HK-2 (cell line): Measurements from ENCODE around the gene CENPP.
"Not testable (repeated sequence)": the region's sequence is repeated elsewhere in the genome, so short reads cannot be mapped to it uniquely, and the experiment has no call there.

Source experiments
- DNase-seq: peaks from one replicate; pipeline ENCODE4 v3.0.0-alpha.2; 2018; ENCODE audit not compliant: unreplicated experiment

The CENPP gene

GRCh38 chr9:92616199-92616641, 290.5 kb downstream of the CENPP start:
- DNase-seq, result no peak

DNA sequence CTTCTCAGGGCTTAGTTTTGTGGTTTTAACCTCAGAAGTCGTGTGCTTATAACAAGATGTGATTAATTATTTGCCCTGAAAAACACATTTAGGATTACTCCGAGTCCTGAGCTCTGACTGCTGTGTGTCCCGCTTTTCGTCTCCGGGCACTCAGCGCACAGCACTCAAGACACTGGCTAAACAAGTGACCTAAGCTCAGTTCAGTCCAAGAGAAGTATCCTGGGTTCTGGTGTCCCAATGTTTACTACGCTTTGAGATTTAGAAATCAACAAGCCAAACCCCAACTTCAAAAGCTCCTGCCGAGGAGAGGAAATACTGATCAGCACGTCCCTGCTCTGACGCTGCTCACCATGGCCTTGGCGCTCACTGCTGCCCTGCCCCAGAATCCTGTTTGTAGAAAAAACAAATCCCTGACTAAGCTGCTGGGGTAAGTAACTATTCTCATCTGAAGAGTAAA, 290.9 kb downstream of the CENPP start:
- DNase-seq, result no peak

DNA sequence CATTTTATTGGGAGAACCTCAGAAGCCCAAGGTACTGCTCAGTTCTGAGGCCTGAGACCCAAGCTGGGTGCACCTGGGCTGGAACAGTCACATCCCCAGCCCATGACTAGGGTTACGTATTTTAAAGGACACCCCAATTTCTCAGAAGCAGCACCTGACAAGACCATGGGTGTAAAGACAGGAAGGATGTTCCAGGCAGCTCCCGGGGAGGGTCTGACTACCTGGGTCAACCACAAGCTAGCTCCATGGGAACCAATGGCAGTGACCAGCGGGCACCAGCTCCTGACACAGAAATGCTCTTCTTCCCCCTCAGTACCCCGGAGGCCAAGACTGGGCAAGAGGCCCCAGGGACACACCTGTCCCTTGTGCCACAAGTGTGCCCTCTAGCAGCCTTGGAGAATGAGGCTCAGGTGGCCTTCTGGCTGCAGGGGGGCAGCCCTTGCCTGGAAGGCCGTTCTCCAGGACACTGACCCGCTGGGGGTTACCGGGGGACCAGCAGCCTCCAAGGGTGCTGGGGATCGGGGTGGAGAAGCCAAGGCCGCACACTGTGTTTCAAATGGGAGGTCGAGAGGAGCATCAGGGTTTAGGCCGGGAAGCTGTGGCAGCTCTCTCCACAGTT, 291.6 kb downstream of the CENPP start:
- DNase-seq, result no peak

- no peak for DNase-seq
Observed at GRCh38 chr9:92617951-92618510, 292.3 kb downstream of the CENPP start.

DNA sequence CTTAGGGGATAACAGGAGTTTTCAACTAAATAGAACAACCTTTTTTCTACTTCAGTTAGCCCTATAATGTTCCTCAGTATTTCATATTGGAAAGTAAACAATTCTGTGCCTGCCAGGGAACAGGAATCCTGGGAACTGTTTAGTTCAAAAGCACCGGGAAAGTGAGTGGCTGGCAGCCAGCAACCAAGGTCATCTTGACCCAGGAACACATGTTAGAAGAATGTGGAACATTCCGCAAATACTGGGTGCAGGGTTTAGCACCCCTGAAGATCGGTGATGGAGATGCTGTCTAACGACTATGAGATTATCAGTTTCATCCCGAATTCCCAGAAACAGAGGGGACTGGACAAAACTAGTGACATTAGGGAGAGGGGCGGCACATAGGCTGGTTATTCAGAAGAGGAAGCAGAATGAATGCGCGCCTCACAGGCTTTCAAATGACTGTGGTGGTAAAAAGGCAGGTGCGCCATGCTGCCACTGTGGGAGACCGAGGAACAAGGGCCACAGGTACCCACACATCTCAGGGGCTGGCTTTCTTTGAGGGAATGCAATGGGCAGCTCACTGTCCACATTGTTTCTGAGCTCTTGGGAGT, 293.0 kb downstream of the CENPP start:
- DNase-seq, result no peak

DNA sequence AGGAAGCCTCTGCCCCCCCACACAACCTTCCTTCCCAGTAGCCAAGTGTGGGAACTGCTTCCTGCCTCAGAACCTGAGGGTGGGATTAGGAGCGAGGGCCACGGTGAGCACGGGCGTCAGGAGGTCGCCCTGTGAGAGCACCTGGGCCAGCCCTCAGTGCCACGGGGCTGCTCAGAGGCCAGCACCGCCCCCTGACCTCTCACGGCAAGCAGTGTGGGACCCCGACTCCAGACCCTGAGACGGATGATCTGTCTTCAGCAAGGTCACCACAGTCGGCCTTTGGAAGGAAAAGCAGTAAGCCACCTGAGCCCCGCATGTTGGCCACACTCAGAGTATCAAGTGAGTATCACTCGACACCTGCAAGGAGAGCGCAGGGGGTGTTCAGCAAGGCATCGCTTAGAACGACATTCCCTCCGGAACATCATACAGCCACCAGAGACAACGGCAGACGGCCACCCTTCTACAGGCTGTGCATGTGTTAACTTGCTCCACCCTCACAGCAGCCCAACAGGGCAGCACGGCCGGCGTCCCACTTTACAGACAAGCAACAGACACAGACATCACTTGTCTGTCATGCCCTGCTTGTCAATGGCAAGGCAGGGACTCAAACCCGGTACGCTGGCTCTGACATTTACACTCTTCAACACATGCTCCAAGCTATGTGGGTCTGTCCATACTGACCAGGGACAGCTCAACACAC, 294.0 kb downstream of the CENPP start:
- DNase-seq, result no peak

- DNase-seq, result no peak
Observed at GRCh38 chr9:92620845-92621244, 295.1 kb downstream of the CENPP start.

GRCh38 chr9:92623936-92624335, 298.2 kb downstream of the CENPP start:
- DNase-seq, result not testable (repeated sequence)

GRCh38 chr9:92626484-92626883, 300.7 kb downstream of the CENPP start:
- no peak for DNase-seq

DNA sequence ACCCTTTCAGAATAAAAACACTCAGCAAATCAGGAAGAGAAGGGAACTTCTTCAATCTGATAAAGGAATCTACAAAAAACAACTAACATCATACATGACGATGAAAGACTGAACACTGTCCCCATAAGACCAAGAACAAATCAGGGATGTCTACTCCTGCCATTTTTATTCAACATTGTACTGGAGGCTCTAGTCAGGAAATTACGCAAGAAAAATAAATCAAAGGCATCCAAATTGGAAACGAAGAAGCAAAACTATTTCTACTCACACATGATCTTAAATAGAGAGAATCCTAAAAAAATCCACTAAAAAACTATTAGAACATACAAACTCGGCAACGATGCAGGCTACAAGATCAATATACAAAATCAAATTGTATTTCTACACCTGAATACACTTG, 301.9 kb downstream of the CENPP start:
- DNase-seq, result no peak

DNA sequence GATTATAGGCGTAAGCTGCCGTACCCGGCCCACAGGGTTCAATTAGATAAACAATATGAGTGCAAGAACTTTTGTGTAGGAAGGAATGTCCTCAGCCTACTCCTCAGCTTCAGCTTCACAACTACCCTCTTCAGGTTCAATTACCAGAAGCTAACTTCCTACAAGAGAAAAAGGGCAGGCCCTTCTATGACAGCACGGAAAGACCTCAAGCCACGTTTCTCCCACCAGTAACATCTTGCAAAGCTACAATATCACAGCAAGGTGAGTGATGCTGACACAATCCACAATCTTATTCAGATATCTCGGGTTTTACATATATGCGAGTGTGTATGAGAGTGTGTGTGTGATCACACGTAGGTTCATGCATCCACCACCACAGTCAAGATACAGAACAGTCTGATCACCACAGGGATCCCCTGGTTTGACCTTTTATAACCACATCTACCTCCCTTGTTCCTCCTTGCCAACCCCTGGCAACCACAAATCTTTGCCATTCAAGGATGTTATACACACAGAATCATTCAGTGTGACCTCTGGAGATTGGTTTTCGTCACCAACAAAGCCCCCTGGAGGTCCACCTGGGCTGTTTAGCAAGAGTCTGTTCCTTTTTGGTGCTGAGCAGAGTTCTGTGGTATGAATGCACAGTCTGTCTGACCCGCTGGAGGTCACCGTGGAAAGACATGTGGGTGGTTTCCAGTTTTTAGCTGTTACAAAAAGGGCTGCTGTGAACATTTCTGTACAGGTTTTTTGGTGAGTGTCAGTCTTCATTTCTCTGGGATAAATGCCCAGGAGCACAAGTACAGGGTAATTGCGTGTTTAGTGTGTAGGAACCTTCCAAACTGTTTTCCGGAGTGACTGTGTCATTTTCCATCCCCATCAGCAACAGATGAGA, 305.9 kb downstream of the CENPP start:
- DNase-seq, result no peak

GRCh38 chr9:92632641-92633040, 306.9 kb downstream of the CENPP start:
- DNase-seq, result no peak

DNA sequence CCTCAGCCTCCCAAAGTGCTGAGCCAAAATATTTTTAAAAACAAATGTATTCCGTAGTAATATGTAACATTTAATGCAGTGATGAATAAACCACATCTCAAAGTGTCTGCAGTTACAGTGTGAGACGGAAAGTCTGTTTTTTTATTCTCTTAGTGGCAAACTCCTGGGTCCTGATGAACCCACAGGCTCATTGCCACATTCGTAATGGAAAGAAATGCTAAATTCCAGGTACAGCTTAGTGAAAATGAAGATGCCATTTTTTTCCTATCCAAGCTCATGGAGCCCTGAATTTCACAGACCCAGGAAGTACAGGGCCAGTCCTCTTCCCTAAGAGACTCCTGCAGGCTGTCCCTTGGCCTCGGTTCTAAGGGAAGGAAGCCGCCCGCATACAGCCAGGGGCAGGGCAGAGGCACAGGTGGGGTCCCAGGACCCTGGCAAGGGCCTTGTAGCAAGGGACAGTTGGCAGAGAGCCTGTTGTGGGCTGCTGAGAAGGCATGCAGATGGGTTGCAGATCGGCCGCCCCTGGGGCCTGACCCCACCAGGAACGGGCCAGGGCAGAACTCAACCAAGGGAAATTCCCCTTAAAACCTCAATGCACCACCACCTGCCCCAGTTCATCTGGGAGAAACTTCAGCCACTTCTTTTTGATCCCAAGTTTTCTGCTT, 308.0 kb downstream of the CENPP start:
- no peak for DNase-seq

GRCh38 chr9:92634712-92635605, 309.2 kb downstream of the CENPP start:
- DNase-seq, result peak; percentile 61

DNA sequence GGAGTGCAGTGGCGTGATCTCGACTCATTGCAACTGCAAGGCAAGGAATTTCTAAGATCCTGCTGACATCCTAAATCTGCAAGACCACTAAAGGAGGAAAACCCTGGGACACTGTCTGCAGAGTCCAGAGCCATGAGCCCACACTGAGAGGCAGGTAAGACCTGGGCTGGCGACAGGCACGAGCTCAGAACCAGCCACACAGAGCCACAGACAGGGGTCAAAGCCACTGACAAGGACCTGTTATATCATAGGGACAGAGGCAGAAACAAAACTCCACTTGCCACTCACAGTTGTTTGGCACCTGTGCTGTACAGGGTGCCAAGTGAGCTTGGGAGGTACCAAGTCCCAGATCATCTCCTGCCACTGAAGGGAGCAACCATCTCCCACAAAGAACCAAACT, 310.0 kb downstream of the CENPP start:
- DNase-seq, result no peak

DNA sequence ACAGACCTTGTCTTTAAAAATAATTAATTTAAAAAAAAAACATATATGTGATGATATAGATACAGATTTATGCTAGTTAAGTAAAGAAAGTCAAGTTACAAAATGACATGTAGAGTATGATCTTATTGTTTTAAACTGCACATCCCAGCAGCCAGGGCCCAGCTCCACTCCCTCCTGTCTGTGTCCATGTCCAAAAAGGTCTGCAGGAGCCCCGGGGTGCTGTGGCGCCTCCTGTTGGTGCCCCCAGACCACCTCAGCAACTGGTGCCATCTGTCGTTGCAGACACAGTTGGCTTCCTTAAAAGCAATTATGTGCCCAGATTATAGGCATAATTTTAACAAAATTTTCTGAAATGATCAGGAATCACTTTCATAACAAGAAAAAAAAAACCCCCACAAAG, 310.9 kb downstream of the CENPP start:
- DNase-seq, result no peak

GRCh38 chr9:92637326-92637725, 311.6 kb downstream of the CENPP start:
- no peak for DNase-seq

GRCh38 chr9:92637886-92638620, 312.3 kb downstream of the CENPP start:
- no peak for DNase-seq

- no peak for DNase-seq
Observed at GRCh38 chr9:92638621-92639101, 312.9 kb downstream of the CENPP start.
